Keratinocyte (primary cell): Measurements from ENCODE around the gene KPNA5. TPM values are rescaled to one million over a fixed set of nuclear protein-coding genes. Genes with fewer than 3 reads are reported as not detected.

Experiments used
- DNase-seq: peaks from one replicate; pipeline ENCODE4 v3.0.0-alpha.2; 2011; ENCODE audit warnings: low read depth, missing footprints, low spot score
- FAIRE-seq: peaks from 2 replicates; lab custom pipeline; 2011; peaks lifted over from hg19 to GRCh38; lab: Jason Lieb, UNC
- H2AFZ ChIP-seq: 2 replicates; pipeline ENCODE4 v1.6.0; 2012; ENCODE audit warnings: low read length, control low read depth, inconsistent platforms; ENCODE audit not compliant: control insufficient read depth
- H3K27ac ChIP-seq: 2 replicates; pipeline ENCODE4 v1.5.1; 2011; ENCODE audit warnings: low read length; ENCODE audit not compliant: control insufficient read depth, insufficient read depth
- H3K27me3 ChIP-seq: 3 replicates; pipeline ENCODE4 v1.6.0; 2011; ENCODE audit warnings: low read length; ENCODE audit not compliant: control insufficient read depth, insufficient read depth; ENCODE audit errors: extremely low read depth
- H3K36me3 ChIP-seq, 2 experiments: 2 replicates in 1 of 2; 3 replicates in 1 of 2; pipeline ENCODE4 v1.5.1; 2011; ENCODE audit warnings: low read length in 2 of 2, mild to moderate bottlenecking in 1 of 2; ENCODE audit not compliant: control insufficient read depth in 2 of 2, insufficient read depth in 2 of 2; ENCODE audit errors: extremely low read depth in 1 of 2
- H3K4me1 ChIP-seq: 3 replicates; pipeline ENCODE4 v1.5.1; 2011; ENCODE audit warnings: low read length; ENCODE audit not compliant: control insufficient read depth, insufficient read depth; ENCODE audit errors: extremely low read depth
- H3K4me2 ChIP-seq: 3 replicates; pipeline ENCODE4 v1.6.0; 2011; ENCODE audit warnings: low read depth, low read length; ENCODE audit not compliant: control insufficient read depth, insufficient read depth; ENCODE audit errors: extremely low read depth
- H3K4me3 ChIP-seq, 3 experiments: fragments of 200-600 bp in 1 of 3; sonication (generic) in 1 of 3; 2 replicates in 2 of 3; 3 replicates in 1 of 3; pipeline ENCODE4 v1.5.1; 2011 to 2016; ENCODE audit warnings: low read length in 3 of 3, mild to moderate bottlenecking in 3 of 3, control low read depth in 2 of 3, inconsistent platforms in 1 of 3, low read depth in 1 of 3, mixed read lengths in 1 of 3, mixed run types in 1 of 3, moderate library complexity in 1 of 3; ENCODE audit not compliant: control insufficient read depth in 2 of 3, insufficient read depth in 2 of 3; ENCODE audit errors: extremely low read depth in 1 of 3
- H3K79me2 ChIP-seq: 2 replicates; pipeline ENCODE4 v1.6.0; 2012; ENCODE audit warnings: low read length; ENCODE audit not compliant: control insufficient read depth, insufficient read depth
- H3K9ac ChIP-seq: 3 replicates; pipeline ENCODE4 v1.6.0; 2011; ENCODE audit warnings: low read length; ENCODE audit not compliant: control insufficient read depth, insufficient read depth; ENCODE audit errors: extremely low read depth
- H3K9me1 ChIP-seq: 3 replicates; pipeline ENCODE4 v1.6.0; 2011; ENCODE audit warnings: low read length; ENCODE audit not compliant: control insufficient read depth, insufficient read depth; ENCODE audit errors: extremely low read depth
- H3K9me3 ChIP-seq: 2 replicates; pipeline ENCODE4 v1.5.1; 2012; ENCODE audit warnings: low read depth, low read length; ENCODE audit not compliant: control insufficient read depth
- H4K20me1 ChIP-seq: 3 replicates; pipeline ENCODE4 v1.6.0; 2011; ENCODE audit warnings: low read length; ENCODE audit not compliant: control insufficient read depth, insufficient read depth; ENCODE audit errors: extremely low read depth
- CTCF ChIP-seq, 3 experiments: IDR thresholded peaks in 1 of 3; conservative IDR thresholded peaks in 1 of 3; optimal IDR thresholded peaks in 1 of 3; 2 replicates in 2 of 3; 3 replicates in 1 of 3; pipeline versions ENCODE3 to v1.5.1; 2011; ENCODE audit warnings: low read length in 3 of 3, mild to moderate bottlenecking in 3 of 3, moderate library complexity in 2 of 3, control low read depth in 1 of 3, inconsistent platforms in 1 of 3; ENCODE audit not compliant: insufficient read depth in 2 of 3; ENCODE audit errors: extremely low read depth in 1 of 3
- EZH2 ChIP-seq: IDR thresholded peaks from one replicate; pipeline ENCODE4 v1.6.1; 2012; ENCODE audit warnings: inconsistent platforms, mild to moderate bottlenecking, low read length, moderate library complexity
- dilution Hi-C: fragments of 300-500 bp; cut with MboI; formaldehyde crosslinking; loops from one replicate; pipeline ENCODE4 v1.7.0; 2020; ENCODE audit warnings: low sequenced_read_pairs; ENCODE audit not compliant: extremely low pct_ligation_motif_present
- polyA plus RNA-seq, 5 experiments: library from polyadenylated mRNA; depleted of rRNA in 3 of 5; stranded (reverse) in 3 of 5; stranded (forward) in 1 of 5; unstranded in 1 of 5; fragments of >200 nt; gene quantifications; 1 replicate in 1 of 5; 2 replicates in 3 of 5; 3 replicates in 1 of 5; pipeline versions ENCODE4 v1.2.1 to v1.2.3, GENCODE V29; 2011 to 2012; ENCODE audit warnings: missing spikeins in 2 of 5, low read depth in 1 of 5, low replicate concordance in 1 of 5

KPNA5 gene
- polyA plus RNA-seq, 1 donor (not counting 4 experiments of a cell fraction or from before 2014, with no cell fraction given): 3.1 TPM

GRCh38 chr6:116741571-116741970, 60.6 kb downstream of the KPNA5 start:
- Histone ChIP-seq H3K4me2 (no peak overlapping the region), H4K20me1 (no peaks in the 10 kb centered on the region), H3K27ac (no peak overlapping the region), H3K9me1 (no peaks in the 10 kb centered on the region), H3K4me1 (no peaks in the 10 kb centered on the region), H3K4me3 (no peak overlapping the region), H3K27me3 (no peaks in the 10 kb centered on the region), H3K36me3 (no peaks in the 10 kb centered on the region), H3K9ac (no peak overlapping the region), H3K79me2 (no peaks in the 10 kb centered on the region), H3K9me3 (no peaks in the 10 kb centered on the region), H2AFZ (no peak overlapping the region)
- DNase-seq: no peak
- dilution Hi-C loops: no loop called here
- TF ChIP-seq EZH2 (no peak), CTCF (optimal IDR thresholded peaks at IDR 0.05 in 1 of 3, IDR thresholded peaks at IDR 0.05 in 1 of 3, conservative IDR thresholded peaks at IDR 0.05 in 1 of 3; ENCODE audit: extremely low read depth in 1 of 3, insufficient read depth in 2 of 3, low read length in 3 of 3) (no peak)
- FAIRE-seq: no peak

- H3K9ac ChIP-seq: no peak overlapping the region
- no peaks in the 10 kb centered on the region for H3K9me3 ChIP-seq
- TF ChIP-seq CTCF (optimal IDR thresholded peaks at IDR 0.05 in 1 of 3, IDR thresholded peaks at IDR 0.05 in 1 of 3, conservative IDR thresholded peaks at IDR 0.05 in 1 of 3; ENCODE audit: extremely low read depth in 1 of 3, insufficient read depth in 2 of 3, low read length in 3 of 3) (no peak), EZH2 (no peak)
- H3K4me3 ChIP-seq: no peak overlapping the region
- H3K27me3 ChIP-seq: no peaks in the 10 kb centered on the region
- dilution Hi-C loops: no loop called here
- H3K79me2 ChIP-seq: no peaks in the 10 kb centered on the region
- H3K4me1 ChIP-seq: no peaks in the 10 kb centered on the region
- H2AFZ ChIP-seq: no peak overlapping the region
- no peaks in the 10 kb centered on the region for H3K36me3 ChIP-seq
- no peak for DNase-seq
- H4K20me1 ChIP-seq: no peaks in the 10 kb centered on the region
- no peak overlapping the region for H3K27ac ChIP-seq
- no peak for FAIRE-seq
- H3K4me2 ChIP-seq: no peak overlapping the region
- H3K9me1 ChIP-seq: no peaks in the 10 kb centered on the region
Measured at GRCh38 chr6:116745176-116745575, 64.2 kb downstream of the KPNA5 start.
